GM06990 (cell line): ENCODE measurements around the gene C11orf21.

Experiments used
- DNase-seq: peaks from one replicate; pipeline ENCODE4 v3.0.0-alpha.2; 2011; ENCODE audit not compliant: insufficient read length; ENCODE audit errors: extremely low read depth
- H3K27me3 ChIP-seq: replicated peaks from 2 replicates; pipeline ENCODE4 v1.6.0; 2011; ENCODE audit warnings: low read length; ENCODE audit not compliant: control insufficient read depth, insufficient read depth
- H3K36me3 ChIP-seq: 2 replicates; pipeline ENCODE4 v1.5.1; 2011; ENCODE audit warnings: low read length; ENCODE audit not compliant: control insufficient read depth, insufficient read depth
- H3K4me3 ChIP-seq: replicated peaks from 2 replicates; pipeline ENCODE4 v1.5.1; 2011; ENCODE audit warnings: low read depth, mild to moderate bottlenecking, control low read depth, low read length
- TF ChIP-seq, protein P1 (sequence below): IDR thresholded peaks from 2 replicates; pipeline ENCODE4 v1.5.1; 2011; ENCODE audit warnings: low read length, control low read depth, mild to moderate bottlenecking, inconsistent platforms; ENCODE audit not compliant: insufficient read depth, poor library complexity, severe bottlenecking

Gene C11orf21

GRCh38 chr11:2331404-2331803 is 29.7 kb upstream of the C11orf21 start:
- TF ChIP-seq, protein P1, sequence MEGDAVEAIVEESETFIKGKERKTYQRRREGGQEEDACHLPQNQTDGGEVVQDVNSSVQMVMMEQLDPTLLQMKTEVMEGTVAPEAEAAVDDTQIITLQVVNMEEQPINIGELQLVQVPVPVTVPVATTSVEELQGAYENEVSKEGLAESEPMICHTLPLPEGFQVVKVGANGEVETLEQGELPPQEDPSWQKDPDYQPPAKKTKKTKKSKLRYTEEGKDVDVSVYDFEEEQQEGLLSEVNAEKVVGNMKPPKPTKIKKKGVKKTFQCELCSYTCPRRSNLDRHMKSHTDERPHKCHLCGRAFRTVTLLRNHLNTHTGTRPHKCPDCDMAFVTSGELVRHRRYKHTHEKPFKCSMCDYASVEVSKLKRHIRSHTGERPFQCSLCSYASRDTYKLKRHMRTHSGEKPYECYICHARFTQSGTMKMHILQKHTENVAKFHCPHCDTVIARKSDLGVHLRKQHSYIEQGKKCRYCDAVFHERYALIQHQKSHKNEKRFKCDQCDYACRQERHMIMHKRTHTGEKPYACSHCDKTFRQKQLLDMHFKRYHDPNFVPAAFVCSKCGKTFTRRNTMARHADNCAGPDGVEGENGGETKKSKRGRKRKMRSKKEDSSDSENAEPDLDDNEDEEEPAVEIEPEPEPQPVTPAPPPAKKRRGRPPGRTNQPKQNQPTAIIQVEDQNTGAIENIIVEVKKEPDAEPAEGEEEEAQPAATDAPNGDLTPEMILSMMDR = no peak
- DNase-seq = no peak
- Histone ChIP-seq H3K27me3 (no peaks in the 10 kb centered on the region; the same call in 1 of the 2 replicates), H3K4me3 (no peak overlapping the region), H3K36me3 (no peaks in the 10 kb centered on the region)

DNA sequence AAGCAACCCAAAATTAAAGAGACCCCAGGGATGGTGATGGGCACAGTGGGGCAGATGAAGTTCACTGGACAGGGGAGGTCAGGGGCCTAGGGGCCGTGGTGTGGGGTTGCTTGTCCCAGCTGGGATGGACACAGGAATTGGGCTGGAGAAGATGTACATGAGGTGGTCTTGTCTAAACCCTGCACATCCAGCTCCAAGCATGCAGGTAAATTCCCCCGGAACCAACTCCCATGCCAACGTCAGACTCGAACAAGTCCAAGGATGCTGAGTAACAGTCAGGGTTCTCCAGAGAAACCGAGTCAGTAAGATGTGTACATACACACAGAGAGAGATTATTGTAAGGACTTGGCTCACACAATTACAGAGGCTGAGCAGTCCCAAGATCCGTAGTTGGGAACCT is 29.0 kb upstream of the C11orf21 start:
- TF ChIP-seq, protein P1 = no peak
- H3K36me3 ChIP-seq = no peaks in the 10 kb centered on the region
- DNase-seq = no peak
- H3K4me3 ChIP-seq = no peak overlapping the region
- H3K27me3 ChIP-seq = no peaks in the 10 kb centered on the region

DNA sequence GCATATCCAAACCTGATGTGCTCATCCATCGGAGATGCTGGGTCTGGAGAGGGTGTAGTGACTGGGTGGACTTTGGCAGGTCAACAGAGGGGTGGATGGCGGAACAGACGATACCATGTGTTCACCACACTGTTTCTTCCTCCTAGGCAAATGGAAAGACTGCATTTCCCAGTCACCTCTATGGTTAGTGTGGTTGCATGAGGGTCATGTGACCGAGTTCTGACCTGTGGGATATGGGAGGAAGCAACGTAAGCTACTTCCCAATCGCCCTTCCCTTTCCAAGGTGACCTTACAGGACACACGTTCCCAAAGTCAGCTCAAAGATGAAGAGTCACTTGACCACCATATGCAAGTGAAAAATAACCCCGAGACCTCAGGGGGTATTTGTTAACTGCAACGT is 27.8 kb upstream of the C11orf21 start:
- TF ChIP-seq, protein P1 = no peak
- H3K4me3 ChIP-seq = no peak overlapping the region
- H3K36me3 ChIP-seq = no peaks in the 10 kb centered on the region
- H3K27me3 ChIP-seq = no peaks in the 10 kb centered on the region
- DNase-seq = no peak

GRCh38 chr11:2328656-2329354 is 27.1 kb upstream of the C11orf21 start:
- Histone ChIP-seq H3K4me3 (no peak overlapping the region), H3K36me3 (no peaks in the 10 kb centered on the region), H3K27me3 (no peaks in the 10 kb centered on the region)
- TF ChIP-seq, protein P1 = no peak
- no peak for DNase-seq

- DNase-seq = no peak
- Histone ChIP-seq H3K27me3 (no peaks in the 10 kb centered on the region), H3K4me3 (no peak overlapping the region), H3K36me3 (no peaks in the 10 kb centered on the region)
- TF ChIP-seq, protein P1 = no peak
Measured at GRCh38 chr11:2328021-2328420, 26.3 kb upstream of the C11orf21 start.

DNA sequence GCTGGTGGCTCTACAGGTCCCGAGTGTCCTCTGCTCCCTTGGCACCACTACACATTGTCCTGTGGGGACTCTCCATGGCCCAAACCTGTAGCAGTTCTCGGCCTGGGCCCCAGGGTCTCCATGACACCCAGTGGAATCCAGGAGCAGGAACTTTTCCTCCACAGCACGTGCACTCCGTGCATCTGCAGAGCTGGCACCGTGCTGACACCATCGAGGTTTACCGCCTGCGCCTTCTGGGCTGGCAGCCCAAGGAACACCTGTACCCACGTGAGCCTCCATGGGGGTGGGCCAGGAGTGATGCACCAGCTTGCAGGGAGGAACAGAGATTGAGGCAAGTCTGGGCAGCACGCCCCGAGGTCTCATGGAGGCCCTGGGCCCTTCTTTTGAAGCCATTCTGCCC is 25.3 kb upstream of the C11orf21 start:
- no peak for DNase-seq
- H3K4me3 ChIP-seq = no peak overlapping the region
- H3K27me3 ChIP-seq = no peaks in the 10 kb centered on the region
- TF ChIP-seq, protein P1 = no peak
- H3K36me3 ChIP-seq = no peaks in the 10 kb centered on the region
